Measurements from ENCODE around the gene SCNM1. TPM values are rescaled to one million over a fixed set of nuclear protein-coding genes. Genes with fewer than 3 reads are reported as not detected.

SCNM1 gene
- total and polyA plus RNA-seq, 2 experiments from 2014 or later: 27.1 to 92.3 TPM

- no peak for TF ChIP-seq CTCF (conservative IDR thresholded peaks at IDR 0.05; ENCODE audit: low read depth in 2 of 2)
These were observed 41.1 kb upstream of the SCNM1 start (continued) for GRCh38 chr1:151124763-151125403.

- ATAC-seq (no peak), DNase-seq (ENCODE audit: low spot score) (peak; percentile 52)
- H3K4me3 ChIP-seq: no peak overlapping the region
- H3K79me2 ChIP-seq (replicated peaks; ENCODE audit: insufficient read depth): no peaks in the 10 kb centered on the region
- Mint-ChIP-seq H3K27me3 (ENCODE audit: insufficient read depth, low read depth, poor library complexity) (peaks cover 24% of the 10 kb centered on the region), H3K9me3 (no peaks in the 10 kb centered on the region), H3K4me3 (no peak overlapping the region), H3K36me3 (ENCODE audit: low read depth) (peaks cover 3% of the 10 kb centered on the region; the same call in 1 of the 3 replicates), H3K27ac (no peak overlapping the region), H3K4me1 (peaks cover 30% of the 10 kb centered on the region; the same call in 2 of the 3 replicates)
- H3K27ac ChIP-seq (ENCODE audit: low read depth): no peak overlapping the region
- no peak overlapping the region for H2AFZ ChIP-seq
- peaks cover 4% of the 10 kb centered on the region; the same call in 1 of the 2 replicates for H3F3A ChIP-seq (replicated peaks; ENCODE audit: low read depth)
- no peaks in the 10 kb centered on the region; the same call in 1 of the 2 replicates for H4K20me1 ChIP-seq (replicated peaks; ENCODE audit: insufficient read depth)
- peaks cover 27% of the 10 kb centered on the region for H3K4me1 ChIP-seq (ENCODE audit: insufficient read depth)
- H3K36me3 ChIP-seq (ENCODE audit: insufficient read depth): no peaks in the 10 kb centered on the region
- H3K9me2 ChIP-seq (ENCODE audit: insufficient read depth): no peaks in the 10 kb centered on the region
- H3K27me3 ChIP-seq (ENCODE audit: insufficient read depth): peaks cover 30% of the 10 kb centered on the region
- no peak overlapping the region for H3K4me2 ChIP-seq
- TF ChIP-seq STAT1 (IDR thresholded peaks at IDR 0.05; ENCODE audit: unreplicated experiment) (no peak), ZNF462 (CRISPR knock-in tag; IDR thresholded peaks at IDR 0.05) (no peak), ZNF331 (CRISPR knock-in tag; IDR thresholded peaks at IDR 0.05; ENCODE audit: low read depth) (no peak), POLR2AphosphoS5 (IDR thresholded peaks at IDR 0.05; ENCODE audit: low read depth) (no peak), CTCF (conservative IDR thresholded peaks at IDR 0.05; ENCODE audit: low read depth in 2 of 2) (no peak), EZH2 (IDR thresholded peaks at IDR 0.05; ENCODE audit: low read depth, unreplicated experiment) (no peak), ETS1 (IDR thresholded peaks at IDR 0.05) (no peak), CREB1 (CRISPR knock-in tag; IDR thresholded peaks at IDR 0.05; ENCODE audit: low read depth) (no peak), EZH2phosphoT487 (IDR thresholded peaks at IDR 0.05; ENCODE audit: unreplicated experiment) (no peak), ZNF114 (CRISPR knock-in tag; IDR thresholded peaks at IDR 0.05) (no peak), NANOG (IDR thresholded peaks at IDR 0.05; ENCODE audit: borderline replicate concordance) (no peak)
These were observed 37.1 kb upstream of the SCNM1 start for GRCh38 chr1:151128800-151129199.

Data from GM23338 (cell line).